Activated CD4-positive, alpha-beta T cell treated with anti-CD3 and anti-CD28 coated beads, Interleukin-2, amount 10 ng/mL, durations not matched to agents 7 days and 5 days (primary cell): ENCODE results near the gene FAM20C. TPM values are rescaled to one million over a fixed set of nuclear protein-coding genes. Genes with fewer than 3 reads are reported as not detected.

Source experiments
- CTCF ChIA-PET: fragments of 350-600 bp; sonication (Branson Sonifier 250); formaldehyde crosslinking; loops from one replicate; lab custom pipeline; 2021; ENCODE audit warnings: antibody characterized with exemption; lab: Charles Lee
- POLR2A ChIA-PET: fragments of 350-600 bp; sonication (Branson Sonifier 250); formaldehyde crosslinking; loops from one replicate; lab custom pipeline; 2021; ENCODE audit warnings: antibody characterized with exemption; lab: Charles Lee
- DNase-seq: peaks from one replicate; pipeline ENCODE4 v3.0.0-alpha.2; 2020
- H3K27ac Mint-ChIP-seq: one replicate; pipeline ENCODE4 v1.8.0; 2021; ENCODE audit warnings: mild to moderate bottlenecking, moderate library complexity, mixed read lengths
- H3K27me3 Mint-ChIP-seq: one replicate; pipeline ENCODE4 v1.8.0; 2021; ENCODE audit warnings: mixed read lengths
- H3K36me3 Mint-ChIP-seq: one replicate; pipeline ENCODE4 v1.8.0; 2021; ENCODE audit warnings: low read depth, mixed read lengths
- H3K4me1 Mint-ChIP-seq: one replicate; pipeline ENCODE4 v1.8.0; 2021; ENCODE audit warnings: mixed read lengths
- H3K4me3 Mint-ChIP-seq: one replicate; pipeline ENCODE4 v1.8.0; 2021; ENCODE audit warnings: mild to moderate bottlenecking, moderate library complexity, mixed read lengths
- H3K9me3 Mint-ChIP-seq: one replicate; pipeline ENCODE4 v1.8.0; 2021; ENCODE audit warnings: mixed read lengths
- total RNA-seq, 2 experiments: library from RNA; stranded (reverse); gene quantifications; one replicate each; pipeline ENCODE4 v1.2.3, GENCODE V29; 2021

Gene FAM20C
- under 1 TPM; 0.29 to 0.47 TPM for total RNA-seq

- Mint-ChIP-seq H3K4me1 (peaks cover 2% of the 10 kb centered on the region), H3K36me3 (no peaks in the 10 kb centered on the region), H3K27me3 (peaks cover 32% of the 10 kb centered on the region), H3K9me3 (no peaks in the 10 kb centered on the region), H3K4me3 (peak within 1 kb of the TSS; percentile 43), H3K27ac (no peak within 1 kb of the TSS)
- ChIA-PET CTCF (no interaction called here), POLR2A (interaction anchor here (0.6 kb wide), 1 partner anchor 22 kb away, joined by 4 read pairs; no protein-coding TSS in a partner anchor)
- DNase-seq: peak; percentile 7
These were observed at the start of gene FAM20C for GRCh38 chr7:191981-192649. Gene FAM20C, plus strand, starts transcription at chr7:192571. Its CDS starts 629 bp downstream, at chr7:193200.

- CTCF ChIA-PET: no interaction called here
- Mint-ChIP-seq H3K27ac (no peak overlapping the region), H3K4me3 (no peak overlapping the region), H3K27me3 (no peaks in the 10 kb centered on the region), H3K4me1 (no peaks in the 10 kb centered on the region), H3K36me3 (peaks cover 9% of the 10 kb centered on the region), H3K9me3 (no peaks in the 10 kb centered on the region)
- no peak for DNase-seq
- POLR2A ChIA-PET: no interaction called here
These were observed 49.1 kb upstream of the FAM20C start for GRCh38 chr7:143145-143751.

GRCh38 chr7:143811-144453, 48.4 kb upstream of the FAM20C start:
- Mint-ChIP-seq H3K36me3 (peaks cover 12% of the 10 kb centered on the region), H3K27ac (no peak overlapping the region), H3K27me3 (no peaks in the 10 kb centered on the region), H3K4me1 (peaks cover 2% of the 10 kb centered on the region), H3K9me3 (no peaks in the 10 kb centered on the region), H3K4me3 (no peak overlapping the region)
- no peak for DNase-seq
- ChIA-PET POLR2A (no interaction called here), CTCF (interaction anchor here (1.0 to 1.5 kb wide), 2 partner anchors 9 to 12 kb away, joined by 3 to 4 read pairs; no protein-coding TSS in a partner anchor)

GRCh38 chr7:144454-144826, 47.9 kb upstream of the FAM20C start:
- Mint-ChIP-seq H3K36me3 (peaks cover 12% of the 10 kb centered on the region), H3K27ac (no peak overlapping the region), H3K27me3 (no peaks in the 10 kb centered on the region), H3K4me3 (no peak overlapping the region), H3K4me1 (peaks cover 6% of the 10 kb centered on the region), H3K9me3 (no peaks in the 10 kb centered on the region)
- ChIA-PET POLR2A (no interaction called here), CTCF (interaction anchor here (0.8 to 1.5 kb wide), 3 partner anchors 8 to 17 kb away, joined by 3 to 4 read pairs (median 3); no protein-coding TSS in a partner anchor)
- no peak for DNase-seq

- POLR2A ChIA-PET: no interaction called here
- H3K27me3 Mint-ChIP-seq: no peaks in the 10 kb centered on the region
- no peak overlapping the region for H3K4me3 Mint-ChIP-seq
- H3K36me3 Mint-ChIP-seq: peaks cover 12% of the 10 kb centered on the region
- CTCF ChIA-PET: no interaction called here
- no peak overlapping the region for H3K27ac Mint-ChIP-seq
- no peaks in the 10 kb centered on the region for H3K9me3 Mint-ChIP-seq
- H3K4me1 Mint-ChIP-seq: peaks cover 19% of the 10 kb centered on the region
- DNase-seq: no peak
These were observed 46.5 kb upstream of the FAM20C start for GRCh38 chr7:145863-146262.

GRCh38 chr7:148543-148931, 43.8 kb upstream of the FAM20C start:
- ChIA-PET CTCF (interaction anchor here (0.6 to 1.3 kb wide), 2 partner anchors 48 to 114 kb away, joined by 3 read pairs; no protein-coding TSS in a partner anchor), POLR2A (no interaction called here)
- Mint-ChIP-seq H3K36me3 (peaks cover 12% of the 10 kb centered on the region), H3K27ac (peak overlapping the region; percentile 99), H3K4me1 (peaks cover 19% of the 10 kb centered on the region), H3K9me3 (no peaks in the 10 kb centered on the region), H3K4me3 (peak overlapping the region; percentile 86), H3K27me3 (no peaks in the 10 kb centered on the region)
- DNase-seq: no peak

GRCh38 chr7:148932-149790, 43.2 kb upstream of the FAM20C start:
- DNase-seq: peak; percentile 97
- Mint-ChIP-seq H3K27me3 (no peaks in the 10 kb centered on the region), H3K27ac (peak overlapping the region; percentile 99), H3K4me3 (peak overlapping the region; percentile 86), H3K4me1 (peaks cover 19% of the 10 kb centered on the region), H3K9me3 (no peaks in the 10 kb centered on the region), H3K36me3 (peaks cover 12% of the 10 kb centered on the region)
- CTCF ChIA-PET: interaction anchor here (0.6 to 1.3 kb wide), 2 partner anchors 47 to 113 kb away, joined by 3 read pairs; no protein-coding TSS in a partner anchor
- POLR2A ChIA-PET: no interaction called here

- ChIA-PET CTCF (interaction anchor here (1.0 to 1.3 kb wide), 2 partner anchors 46 to 114 kb away, joined by 3 read pairs; no protein-coding TSS in a partner anchor), POLR2A (no interaction called here)
- peak; percentile 36 for DNase-seq
- no peaks in the 10 kb centered on the region for H3K9me3 Mint-ChIP-seq
- H3K27me3 Mint-ChIP-seq: no peaks in the 10 kb centered on the region
- H3K27ac Mint-ChIP-seq: peak overlapping the region; percentile 99
- H3K4me1 Mint-ChIP-seq: peaks cover 19% of the 10 kb centered on the region
- peak overlapping the region; percentile 86 for H3K4me3 Mint-ChIP-seq
- H3K36me3 Mint-ChIP-seq: peaks cover 12% of the 10 kb centered on the region
These were observed 42.4 kb upstream of the FAM20C start for GRCh38 chr7:149791-150636.

GRCh38 chr7:150811-151221, 41.6 kb upstream of the FAM20C start:
- Mint-ChIP-seq H3K4me3 (peak overlapping the region; percentile 86), H3K4me1 (peaks cover 19% of the 10 kb centered on the region), H3K9me3 (no peaks in the 10 kb centered on the region), H3K36me3 (peaks cover 12% of the 10 kb centered on the region), H3K27ac (peak overlapping the region; percentile 99), H3K27me3 (no peaks in the 10 kb centered on the region)
- CTCF ChIA-PET: interaction anchor here (1.0 kb wide), 1 partner anchor 114 kb away, joined by 3 read pairs; no protein-coding TSS in a partner anchor
- POLR2A ChIA-PET: no interaction called here
- DNase-seq: no peak

- POLR2A ChIA-PET: no interaction called here
- no peaks in the 10 kb centered on the region for H3K27me3 Mint-ChIP-seq
- no peak for DNase-seq
- CTCF ChIA-PET: interaction anchor here (1.0 kb wide), 1 partner anchor 113 kb away, joined by 3 read pairs; no protein-coding TSS in a partner anchor
- H3K4me1 Mint-ChIP-seq: peaks cover 19% of the 10 kb centered on the region
- no peak overlapping the region for H3K4me3 Mint-ChIP-seq
- H3K27ac Mint-ChIP-seq: peak overlapping the region; percentile 19
- no peaks in the 10 kb centered on the region for H3K9me3 Mint-ChIP-seq
- peaks cover 12% of the 10 kb centered on the region for H3K36me3 Mint-ChIP-seq
These were observed 40.9 kb upstream of the FAM20C start for GRCh38 chr7:151346-152050.
